Lower leg skin (tissue), 4 donors: ENCODE results near the gene OCLN. TPM values are rescaled to one million over a fixed set of nuclear protein-coding genes. Genes with fewer than 3 reads are reported as not detected.
A peak's percentile ranks its signal among the peaks of the same experiment; 100 is the strongest.
"Not testable (repeated sequence)": the region's sequence is repeated elsewhere in the genome, so short reads cannot be mapped to it uniquely, and the experiment has no call there.

Source experiments
- DNase-seq, 2 donors: peaks; one replicate each; pipeline ENCODE4 v3.0.0-alpha.2; 2019; ENCODE audit warnings: low spot score in 2 of 2
- H3K4me3 ChIP-seq: fragments of 200-600 bp; sonication (generic); 2 replicates; pipeline ENCODE4 v1.5.1; 2017; ENCODE audit warnings: mild to moderate bottlenecking, low read depth; ENCODE audit not compliant: poor library complexity, severe bottlenecking
- POLR2A ChIP-seq, 2 donors: fragments of 450-650 bp; IDR thresholded peaks; one replicate each; pipeline ENCODE4 v1.6.1; 2016 to 2017; ENCODE audit warnings: antibody characterized with exemption in 2 of 2, mild to moderate bottlenecking in 1 of 2, moderate library complexity in 1 of 2
- WGBS, 2 donors: methylation state at CpG; one replicate each; pipeline ENCODE4 v1.1.5; 2018; 5-methylcytosine and 5-hydroxymethylcytosine counted together
- intact Hi-C: fragments of 100-400 bp; cut with DNase I; formaldehyde crosslinking; loops from one replicate; pipeline ENCODE4 v1.15.0; 2023; ENCODE audit warnings: low total_unique reads
- total RNA-seq, 4 donors: library from RNA; depleted of rRNA; stranded (reverse); fragments of >200 nt; gene quantifications; one replicate each; pipeline ENCODE4 v1.1.0, GENCODE V29; 2016
- TF ChIP-seq, protein P1 (sequence below), 3 donors: fragments of 450-650 bp; IDR thresholded peaks; one replicate each; pipeline ENCODE4 v1.5.1; 2016; ENCODE audit warnings: antibody characterized with exemption in 3 of 3, mild to moderate bottlenecking in 3 of 3, moderate library complexity in 2 of 3

Gene OCLN
- total RNA-seq, 4 donors from 2014 or later = 71.0 to 102 (median 89.6) TPM

DNA sequence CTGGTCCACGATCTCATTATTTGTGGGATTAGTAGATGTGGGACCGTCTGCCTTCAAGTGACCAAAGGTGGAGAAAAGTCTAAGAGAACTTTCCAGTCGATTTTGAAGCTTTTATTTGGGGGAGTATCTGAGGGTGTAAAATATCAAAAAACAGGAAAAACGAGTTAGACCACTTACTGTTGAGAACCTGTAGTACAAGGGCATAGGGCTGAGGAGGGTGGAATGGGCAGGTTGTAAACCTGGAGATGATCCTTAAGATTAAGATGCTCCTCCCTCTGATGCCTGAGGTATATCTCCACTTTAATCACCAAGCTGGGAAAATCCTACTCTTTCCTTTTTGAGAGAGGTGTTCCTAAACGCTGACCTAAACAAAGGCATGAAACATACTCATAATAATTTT, 35.4 kb downstream of the OCLN start:
- intact Hi-C loops = no loop called here
- H3K4me3 ChIP-seq = no peak overlapping the region
- WGBS, 2 donors = 39 to 44% methylated on average over 5 of the region's 5 CpGs
- no peak for TF ChIP-seq POLR2A (IDR thresholded peaks at IDR 0.05)
- TF ChIP-seq, protein P1, sequence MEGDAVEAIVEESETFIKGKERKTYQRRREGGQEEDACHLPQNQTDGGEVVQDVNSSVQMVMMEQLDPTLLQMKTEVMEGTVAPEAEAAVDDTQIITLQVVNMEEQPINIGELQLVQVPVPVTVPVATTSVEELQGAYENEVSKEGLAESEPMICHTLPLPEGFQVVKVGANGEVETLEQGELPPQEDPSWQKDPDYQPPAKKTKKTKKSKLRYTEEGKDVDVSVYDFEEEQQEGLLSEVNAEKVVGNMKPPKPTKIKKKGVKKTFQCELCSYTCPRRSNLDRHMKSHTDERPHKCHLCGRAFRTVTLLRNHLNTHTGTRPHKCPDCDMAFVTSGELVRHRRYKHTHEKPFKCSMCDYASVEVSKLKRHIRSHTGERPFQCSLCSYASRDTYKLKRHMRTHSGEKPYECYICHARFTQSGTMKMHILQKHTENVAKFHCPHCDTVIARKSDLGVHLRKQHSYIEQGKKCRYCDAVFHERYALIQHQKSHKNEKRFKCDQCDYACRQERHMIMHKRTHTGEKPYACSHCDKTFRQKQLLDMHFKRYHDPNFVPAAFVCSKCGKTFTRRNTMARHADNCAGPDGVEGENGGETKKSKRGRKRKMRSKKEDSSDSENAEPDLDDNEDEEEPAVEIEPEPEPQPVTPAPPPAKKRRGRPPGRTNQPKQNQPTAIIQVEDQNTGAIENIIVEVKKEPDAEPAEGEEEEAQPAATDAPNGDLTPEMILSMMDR (IDR thresholded peaks at IDR 0.05) = no peak
- no peak for DNase-seq

DNA sequence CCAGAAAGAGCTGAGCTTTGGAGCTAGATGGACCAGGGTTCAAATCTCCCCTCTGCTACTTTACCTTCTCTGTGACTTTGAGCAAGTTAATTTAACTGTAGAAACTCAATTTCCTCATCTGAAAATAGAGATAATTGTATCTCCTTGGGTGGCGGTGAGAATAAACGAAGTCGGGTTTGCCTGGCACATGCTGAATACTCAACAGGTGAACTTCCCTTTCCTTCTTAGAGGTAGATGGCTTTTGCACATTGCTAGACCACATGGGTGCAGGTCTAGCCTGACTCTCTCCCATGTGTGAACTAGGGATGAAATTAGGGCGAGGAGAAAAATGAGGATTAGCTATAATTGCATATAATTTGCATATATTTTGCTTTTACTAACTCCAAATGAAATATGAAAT, 36.0 kb downstream of the OCLN start:
- intact Hi-C loops = no loop called here
- DNase-seq = no peak
- H3K4me3 ChIP-seq = no peak overlapping the region
- TF ChIP-seq, protein P1 (IDR thresholded peaks at IDR 0.05) = no peak
- TF ChIP-seq POLR2A (IDR thresholded peaks at IDR 0.05) = no peak
- 81 to 86% methylated on average over 4 of the region's 4 CpGs for WGBS, 2 donors

DNA sequence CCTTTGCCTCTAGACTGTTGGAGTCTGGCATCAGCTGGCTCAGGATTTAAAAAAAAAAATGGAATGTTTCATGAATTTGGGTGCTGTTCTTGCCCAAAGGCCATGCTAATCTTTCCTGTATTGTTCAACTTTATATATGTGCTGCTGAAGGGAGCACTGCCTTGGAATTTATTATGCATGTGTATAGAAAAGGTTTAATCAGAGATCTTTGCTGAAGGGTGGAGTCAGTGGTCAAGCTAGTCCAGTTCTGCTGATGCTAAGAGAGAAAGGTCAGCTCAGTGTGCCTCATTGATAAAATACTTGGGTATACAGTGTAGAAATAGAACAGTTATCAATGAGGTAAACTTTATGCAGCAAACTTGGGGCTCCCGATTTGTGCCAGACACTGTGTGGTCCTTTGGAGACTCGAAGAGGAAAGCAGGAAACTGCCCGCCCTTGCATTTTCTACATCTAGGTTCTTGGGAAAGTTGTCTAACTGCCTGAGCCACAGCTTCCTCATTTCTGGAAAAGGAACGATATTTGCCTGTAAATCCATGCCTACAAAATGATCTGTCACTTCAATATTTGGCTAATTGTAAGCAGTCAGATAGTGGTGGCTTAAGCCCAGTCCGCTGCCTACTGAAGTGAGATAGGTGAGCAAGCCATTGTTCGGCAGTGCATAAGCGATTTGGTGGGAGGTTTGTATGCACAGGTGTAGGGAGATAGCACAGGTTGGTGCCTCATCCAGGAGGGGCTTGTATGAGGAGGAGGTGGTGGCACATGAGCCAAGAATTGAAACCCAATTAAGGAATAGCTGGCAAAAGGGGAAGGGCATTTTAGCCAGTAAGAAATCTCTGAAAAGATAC, 38.2 kb downstream of the OCLN start:
- WGBS, 2 donors = 55 to 71% methylated on average over 7 of the region's 7 CpGs
- H3K4me3 ChIP-seq = no peak overlapping the region
- DNase-seq = no peak

DNA sequence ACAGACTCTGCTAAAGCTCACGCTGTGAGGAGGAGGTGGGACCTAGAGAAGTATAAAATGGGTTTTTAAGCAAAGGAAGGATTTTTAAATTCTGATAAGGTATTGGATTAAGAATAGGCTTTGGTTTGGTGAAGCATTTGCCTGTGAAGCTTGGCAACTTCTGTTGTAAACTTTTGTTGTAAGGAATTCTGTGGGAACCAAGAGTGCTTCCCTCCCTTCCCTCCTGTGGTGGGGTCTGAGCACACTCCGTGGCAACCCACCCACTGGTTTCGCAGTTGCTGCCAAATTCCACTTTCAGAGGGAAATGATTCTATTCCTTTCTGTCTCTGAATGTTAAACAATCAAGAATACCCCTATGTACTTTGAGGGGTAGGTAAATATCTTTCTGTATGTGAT, 38.8 kb downstream of the OCLN start:
- H3K4me3 ChIP-seq = no peak overlapping the region
- WGBS, 2 donors = 47 to 54% methylated on average over 3 of the region's 3 CpGs
- intact Hi-C loops = no loop called here
- no peak for DNase-seq
- TF ChIP-seq POLR2A (IDR thresholded peaks at IDR 0.05) = no peak
- TF ChIP-seq, protein P1 (IDR thresholded peaks at IDR 0.05) = no peak

More for the DNA sequence above, 38.2 kb downstream of the OCLN start:
- TF ChIP-seq, protein P1 (IDR thresholded peaks at IDR 0.05) = no peak
- TF ChIP-seq POLR2A (IDR thresholded peaks at IDR 0.05) = no peak
- intact Hi-C loops = no loop called here

DNA sequence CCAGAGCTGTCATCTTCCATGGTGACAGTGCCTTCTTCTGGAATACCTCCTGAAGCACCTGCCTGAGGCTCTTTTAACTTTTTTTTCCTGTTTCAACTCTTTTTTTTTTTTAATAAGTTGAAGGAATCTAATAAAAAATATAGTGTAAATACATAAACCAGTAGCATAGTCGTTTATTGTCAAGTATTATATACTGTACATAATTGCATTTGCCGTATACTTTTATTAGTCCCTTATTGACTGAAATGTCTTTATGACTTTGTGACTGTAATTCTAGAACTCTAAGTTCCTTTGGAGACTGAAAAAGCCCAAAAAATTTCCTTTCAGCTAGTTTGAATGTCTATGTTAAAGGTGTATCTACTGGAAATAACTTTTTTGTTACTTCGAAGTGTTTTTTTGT, 45.3 kb downstream of the OCLN start:
- WGBS, 2 donors = 82 to 93% methylated on average over 2 to 3 of the region's 3 CpGs
- H3K4me3 ChIP-seq, intact Hi-C loops, DNase-seq: not testable (repeated sequence)

DNA sequence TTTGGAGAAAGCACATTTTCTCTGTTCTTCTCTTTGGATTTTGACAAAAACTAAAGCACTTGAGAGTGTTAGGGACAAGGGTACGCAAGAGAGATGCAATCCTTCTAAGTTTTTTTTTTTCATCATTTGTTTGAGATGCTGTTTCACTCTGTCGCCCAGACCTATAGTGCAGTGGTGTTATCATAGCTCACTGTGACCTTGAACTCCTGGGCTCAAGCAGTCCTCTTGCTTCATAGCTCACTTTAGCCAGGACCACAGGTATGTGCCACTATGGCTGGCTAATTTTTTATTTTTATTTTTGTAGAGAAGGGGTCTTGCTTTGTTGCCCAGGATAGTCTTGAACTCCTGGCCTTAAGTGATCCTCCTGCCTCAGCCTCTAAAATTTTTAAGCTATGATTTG, 46.1 kb downstream of the OCLN start:
- 65 to 100% methylated on average over 2 of the region's 2 CpGs for WGBS, 2 donors
- intact Hi-C loops, DNase-seq, H3K4me3 ChIP-seq: not testable (repeated sequence)

DNA sequence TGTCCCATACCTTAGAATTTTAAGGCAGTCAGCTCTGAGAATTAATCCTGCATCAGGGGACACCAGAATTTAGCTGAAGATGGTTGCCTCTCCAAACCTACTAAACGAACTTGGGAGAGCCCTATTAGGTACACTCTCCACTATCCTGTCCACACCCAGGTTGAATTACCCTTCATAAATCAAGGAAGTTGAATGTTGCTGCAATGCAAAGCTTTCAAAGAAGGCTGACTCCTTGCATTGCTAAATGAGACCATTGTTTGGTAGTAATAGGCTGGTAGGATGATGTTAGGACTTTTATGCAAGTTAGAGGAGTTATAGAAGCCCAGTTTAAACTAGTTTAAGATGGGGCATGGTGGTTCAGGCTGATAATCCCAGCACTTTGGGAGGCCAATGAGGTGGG, 48.8 kb downstream of the OCLN start:
- WGBS, 2 donors = no CpG with 5 or more reads among the region's 1 CpG
- H3K4me3 ChIP-seq, DNase-seq, intact Hi-C loops: not testable (repeated sequence)

DNA sequence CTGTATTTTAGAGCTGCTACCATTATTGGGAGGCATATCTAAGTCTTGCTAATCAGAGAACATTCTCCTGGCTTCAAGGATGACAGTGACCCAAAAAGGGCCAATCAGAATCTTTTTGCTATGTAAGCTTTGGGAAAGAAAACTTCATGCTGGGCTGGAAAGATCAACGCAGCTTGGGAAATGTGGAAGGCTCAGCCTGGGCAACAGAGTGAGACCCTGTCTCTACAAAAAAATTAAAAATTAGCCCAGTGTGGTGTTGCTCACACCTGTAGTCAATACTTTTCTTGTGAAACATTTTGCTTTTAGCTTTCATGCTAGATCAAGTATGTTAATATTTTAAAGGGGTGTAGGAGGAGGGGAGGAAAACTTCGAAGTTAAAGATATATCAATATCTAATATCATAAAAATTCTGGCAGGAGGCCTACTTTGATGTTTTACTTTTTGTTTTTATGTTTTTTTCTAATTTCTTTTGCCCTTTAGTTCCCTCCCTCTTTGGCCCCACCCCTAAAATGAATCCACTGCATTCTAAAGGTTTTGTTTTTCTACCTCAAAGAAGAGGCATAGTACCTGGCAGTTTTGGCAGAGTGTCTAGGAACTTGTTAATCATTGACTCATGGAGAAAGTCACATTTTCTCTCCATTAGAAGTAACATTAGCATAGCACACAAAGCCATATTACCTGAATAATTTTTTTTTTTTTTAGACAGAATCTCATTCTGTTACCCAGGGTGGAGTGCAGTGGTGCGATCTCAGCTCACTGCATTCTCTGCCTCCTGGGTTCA, 50.4 kb downstream of the OCLN start:
- intact Hi-C loops, DNase-seq, H3K4me3 ChIP-seq: not testable (repeated sequence)
- WGBS, 2 donors = no CpG with 5 or more reads among the region's 3 CpGs

DNA sequence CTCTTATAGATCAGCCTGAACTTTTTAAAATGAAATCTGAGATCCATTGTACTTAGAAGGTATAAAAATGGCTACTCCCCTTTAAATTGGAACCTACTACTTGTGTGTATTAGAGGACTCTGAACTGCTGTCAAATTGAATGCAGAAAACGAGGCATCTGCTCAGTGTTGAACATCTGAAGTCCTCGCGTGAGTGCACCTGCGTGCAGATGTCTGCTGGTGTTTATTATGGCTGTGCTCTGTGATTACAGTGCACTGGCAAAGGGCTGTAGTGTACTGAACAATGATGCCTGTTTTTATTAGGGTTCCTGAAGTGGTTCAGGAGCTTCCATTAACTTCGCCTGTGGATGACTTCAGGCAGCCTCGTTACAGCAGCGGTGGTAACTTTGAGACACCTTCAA, 52.0 kb downstream of the OCLN start:
- DNase-seq, H3K4me3 ChIP-seq, intact Hi-C loops: not testable (repeated sequence)
- no CpG with 5 or more reads among the region's 7 CpGs for WGBS, 2 donors

DNA sequence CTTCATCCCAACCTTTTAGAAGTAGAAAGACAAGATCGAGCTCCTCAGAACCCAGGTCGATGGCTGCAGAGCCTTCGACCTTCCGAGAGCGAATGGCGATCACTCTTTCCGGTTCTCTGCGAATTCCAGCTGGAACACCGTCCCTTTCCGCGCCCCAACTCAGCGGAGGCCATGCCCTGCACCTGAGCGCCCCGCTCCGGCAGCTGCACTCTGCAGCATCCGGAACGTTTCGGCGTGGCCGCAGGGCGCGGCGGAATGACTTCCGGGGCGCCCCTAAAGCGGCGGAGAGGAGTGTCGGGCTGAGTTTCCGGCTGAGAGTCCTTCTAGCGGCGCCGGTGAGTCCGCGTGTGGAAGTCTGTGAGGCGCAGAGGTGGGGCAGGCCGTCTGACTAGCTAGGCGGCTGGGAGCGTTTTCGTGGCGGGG, 67.3 kb downstream of the OCLN start, which contains the start of gene GTF2H2C:
GTF2H2C (plus strand) TSS at position 284 of the 423 bp plus-strand sequence. CDS start 4,942 bp downstream, outside the sequence.
- peak; percentile 54 to 94 for DNase-seq
- peak within 1 kb of the TSS; percentile 15 for H3K4me3 ChIP-seq
- WGBS, 2 donors = 0% methylated on average over 25 to 28 of the region's 40 CpGs
- intact Hi-C loops = not testable (repeated sequence)
